GM12872 (cell line): Measurements from ENCODE around the gene ACTR1A.

Source experiments
- TF ChIP-seq, protein P1 (sequence below): IDR thresholded peaks from 3 replicates; pipeline ENCODE4 v1.5.1; 2011; ENCODE audit warnings: low read depth, mild to moderate bottlenecking, low read length, moderate library complexity; ENCODE audit not compliant: insufficient read depth

Gene ACTR1A

GRCh38 chr10:102524746-102525145 is 22.2 kb upstream of the ACTR1A start:
- TF ChIP-seq, protein P1, sequence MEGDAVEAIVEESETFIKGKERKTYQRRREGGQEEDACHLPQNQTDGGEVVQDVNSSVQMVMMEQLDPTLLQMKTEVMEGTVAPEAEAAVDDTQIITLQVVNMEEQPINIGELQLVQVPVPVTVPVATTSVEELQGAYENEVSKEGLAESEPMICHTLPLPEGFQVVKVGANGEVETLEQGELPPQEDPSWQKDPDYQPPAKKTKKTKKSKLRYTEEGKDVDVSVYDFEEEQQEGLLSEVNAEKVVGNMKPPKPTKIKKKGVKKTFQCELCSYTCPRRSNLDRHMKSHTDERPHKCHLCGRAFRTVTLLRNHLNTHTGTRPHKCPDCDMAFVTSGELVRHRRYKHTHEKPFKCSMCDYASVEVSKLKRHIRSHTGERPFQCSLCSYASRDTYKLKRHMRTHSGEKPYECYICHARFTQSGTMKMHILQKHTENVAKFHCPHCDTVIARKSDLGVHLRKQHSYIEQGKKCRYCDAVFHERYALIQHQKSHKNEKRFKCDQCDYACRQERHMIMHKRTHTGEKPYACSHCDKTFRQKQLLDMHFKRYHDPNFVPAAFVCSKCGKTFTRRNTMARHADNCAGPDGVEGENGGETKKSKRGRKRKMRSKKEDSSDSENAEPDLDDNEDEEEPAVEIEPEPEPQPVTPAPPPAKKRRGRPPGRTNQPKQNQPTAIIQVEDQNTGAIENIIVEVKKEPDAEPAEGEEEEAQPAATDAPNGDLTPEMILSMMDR, result no peak

GRCh38 chr10:102523250-102524029 is 20.9 kb upstream of the ACTR1A start:
- TF ChIP-seq, protein P1, result no peak

DNA sequence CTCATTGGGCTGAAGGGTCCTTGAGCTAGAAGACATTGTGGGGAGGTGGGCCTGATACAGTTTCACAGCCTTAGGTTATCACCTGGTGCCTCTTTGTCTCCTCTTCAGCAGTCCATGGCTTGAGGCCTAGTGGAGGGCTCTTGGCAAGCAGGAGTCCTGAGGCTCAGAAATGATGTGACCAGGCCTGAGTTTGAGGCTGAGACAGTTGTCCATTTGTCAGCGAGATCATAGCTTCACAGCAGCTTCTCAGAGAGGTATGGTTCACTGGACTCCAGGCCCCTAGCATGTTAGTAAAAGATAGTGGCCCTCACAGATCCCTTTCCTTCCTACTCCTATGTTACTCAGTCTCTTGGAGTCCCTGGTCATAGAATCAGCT is 20.4 kb upstream of the ACTR1A start:
- TF ChIP-seq, protein P1, result no peak

- TF ChIP-seq, protein P1, result no peak
Measured at GRCh38 chr10:102519246-102519825, 16.8 kb upstream of the ACTR1A start.

- TF ChIP-seq, protein P1, result no peak
Measured at GRCh38 chr10:102517553-102517952, 15.0 kb upstream of the ACTR1A start.

- TF ChIP-seq, protein P1, result no peak
Measured at GRCh38 chr10:102515724-102516123, 13.2 kb upstream of the ACTR1A start.

- TF ChIP-seq, protein P1, result no peak
Measured at GRCh38 chr10:102514487-102515311, 12.2 kb upstream of the ACTR1A start.
